ENCODE measurements around the gene LIG3.

Gene LIG3

GRCh38 chr17:35017021-35017420 lies 36.7 kb downstream of the LIG3 start:
- DNase-seq (ENCODE audit: low spot score): no peak
- H3K27me3 ChIP-seq (ENCODE audit: insufficient read depth, poor library complexity, severe bottlenecking): no peaks in the 10 kb centered on the region
- H3K9me3 ChIP-seq (ENCODE audit: severe bottlenecking): no peaks in the 10 kb centered on the region
- no peak for ATAC-seq (ENCODE audit: low read depth)
- no peak overlapping the region for H3K27ac ChIP-seq (ENCODE audit: poor library complexity, severe bottlenecking)
- peaks cover under 1% of the 10 kb centered on the region for H3K4me1 ChIP-seq (ENCODE audit: insufficient read depth, poor library complexity, severe bottlenecking)
- no peak for TF ChIP-seq CTCF (IDR thresholded peaks at IDR 0.05; ENCODE audit: poor library complexity, severe bottlenecking)
- peaks cover 73% of the 10 kb centered on the region for H3K36me3 ChIP-seq (ENCODE audit: low read depth)
- no peak overlapping the region for H3K4me3 ChIP-seq (ENCODE audit: severe bottlenecking)

GRCh38 chr17:35018814-35019213 lies 38.5 kb downstream of the LIG3 start:
- Histone ChIP-seq H3K9me3 (ENCODE audit: severe bottlenecking) (no peaks in the 10 kb centered on the region), H3K27me3 (ENCODE audit: insufficient read depth, poor library complexity, severe bottlenecking) (no peaks in the 10 kb centered on the region), H3K27ac (ENCODE audit: poor library complexity, severe bottlenecking) (no peak overlapping the region), H3K4me3 (ENCODE audit: severe bottlenecking) (no peak overlapping the region), H3K36me3 (ENCODE audit: low read depth) (peaks cover 66% of the 10 kb centered on the region), H3K4me1 (ENCODE audit: insufficient read depth, poor library complexity, severe bottlenecking) (peaks cover 19% of the 10 kb centered on the region)
- TF ChIP-seq CTCF (IDR thresholded peaks at IDR 0.05; ENCODE audit: poor library complexity, severe bottlenecking): no peak
- ATAC-seq (ENCODE audit: low read depth): no peak
- no peak for DNase-seq (ENCODE audit: low spot score)

- H3K4me1 ChIP-seq (ENCODE audit: insufficient read depth, poor library complexity, severe bottlenecking): peaks cover 19% of the 10 kb centered on the region
- H3K4me3 ChIP-seq (ENCODE audit: severe bottlenecking): no peak overlapping the region
- ATAC-seq (ENCODE audit: low read depth) (no peak), DNase-seq (ENCODE audit: low spot score) (no peak)
- H3K27me3 ChIP-seq (ENCODE audit: insufficient read depth, poor library complexity, severe bottlenecking): no peaks in the 10 kb centered on the region
- H3K36me3 ChIP-seq (ENCODE audit: low read depth): peaks cover 58% of the 10 kb centered on the region
- no peak overlapping the region for H3K27ac ChIP-seq (ENCODE audit: poor library complexity, severe bottlenecking)
- H3K9me3 ChIP-seq (ENCODE audit: severe bottlenecking): no peaks in the 10 kb centered on the region
- TF ChIP-seq CTCF (IDR thresholded peaks at IDR 0.05; ENCODE audit: poor library complexity, severe bottlenecking): no peak
Observed at GRCh38 chr17:35019386-35020179, 39.3 kb downstream of the LIG3 start.

GRCh38 chr17:35021520-35022380 lies 41.4 kb downstream of the LIG3 start:
- peaks cover 49% of the 10 kb centered on the region for H3K36me3 ChIP-seq (ENCODE audit: low read depth)
- peak overlapping the region; percentile 80 for H3K27ac ChIP-seq (ENCODE audit: poor library complexity, severe bottlenecking)
- TF ChIP-seq CTCF (IDR thresholded peaks at IDR 0.05; ENCODE audit: poor library complexity, severe bottlenecking): no peak
- H3K9me3 ChIP-seq (ENCODE audit: severe bottlenecking): no peaks in the 10 kb centered on the region
- H3K4me1 ChIP-seq (ENCODE audit: insufficient read depth, poor library complexity, severe bottlenecking): peaks cover 19% of the 10 kb centered on the region
- H3K27me3 ChIP-seq (ENCODE audit: insufficient read depth, poor library complexity, severe bottlenecking): no peaks in the 10 kb centered on the region
- ATAC-seq (ENCODE audit: low read depth) (no peak), DNase-seq (ENCODE audit: low spot score) (no peak)
- H3K4me3 ChIP-seq (ENCODE audit: severe bottlenecking): no peak overlapping the region
